GM23338 (cell line): Measurements from ENCODE around the gene ENC1. TPM values are rescaled to one million over a fixed set of nuclear protein-coding genes. Genes with fewer than 3 reads are reported as not detected.

ENCODE experiments used
- ATAC-seq: fragments of 200-7000 bp; cut with Tn5 transposase; 3 replicates; pipeline ENCODE4 v1.9.1; 2020
- DNase-seq: peaks from one replicate; pipeline ENCODE4 v3.0.0-alpha.2; 2015; ENCODE audit warnings: low spot score
- H2AFZ ChIP-seq: fragments of 200-600 bp; sonication (generic); 2 replicates; pipeline ENCODE4 v1.8.0; 2016; ENCODE audit warnings: antibody characterized with exemption, mild to moderate bottlenecking, moderate library complexity
- H3F3A ChIP-seq: fragments of 200-600 bp; sonication (generic); replicated peaks from 2 replicates; pipeline ENCODE4 v1.8.0; 2017; ENCODE audit warnings: antibody characterized with exemption, mixed run types, low read depth
- H3K27ac ChIP-seq: fragments of 200-600 bp; sonication (generic); 2 replicates; pipeline ENCODE4 v1.6.1; 2016; ENCODE audit warnings: low read depth
- H3K27me3 ChIP-seq: fragments of 200-600 bp; sonication (generic); 2 replicates; pipeline ENCODE4 v1.8.0; 2016; ENCODE audit warnings: mild to moderate bottlenecking, mixed run types, moderate library complexity; ENCODE audit not compliant: insufficient read depth
- H3K36me3 ChIP-seq: fragments of 200-600 bp; sonication (generic); 2 replicates; pipeline ENCODE4 v1.8.0; 2016; ENCODE audit warnings: mild to moderate bottlenecking; ENCODE audit not compliant: insufficient read depth
- H3K4me1 ChIP-seq: fragments of 200-600 bp; sonication (generic); 2 replicates; pipeline ENCODE4 v1.8.0; 2016; ENCODE audit warnings: mild to moderate bottlenecking, moderate library complexity; ENCODE audit not compliant: insufficient read depth
- H3K4me2 ChIP-seq: fragments of 200-600 bp; sonication (generic); 2 replicates; pipeline ENCODE4 v1.7.1; 2017; ENCODE audit warnings: mixed run types
- H3K4me3 ChIP-seq: fragments of 200-600 bp; sonication (generic); 2 replicates; pipeline ENCODE4 v1.6.1; 2016; ENCODE audit warnings: mixed run types
- H3K79me2 ChIP-seq: fragments of 200-600 bp; sonication (generic); replicated peaks from 2 replicates; pipeline ENCODE4 v1.8.0; 2017; ENCODE audit warnings: mild to moderate bottlenecking; ENCODE audit not compliant: insufficient read depth
- H3K9me2 ChIP-seq: fragments of 200-600 bp; sonication (generic); 2 replicates; pipeline ENCODE4 v1.8.0; 2017; ENCODE audit not compliant: insufficient read depth
- H4K20me1 ChIP-seq: fragments of 200-600 bp; sonication (generic); replicated peaks from 2 replicates; pipeline ENCODE4 v1.8.0; 2017; ENCODE audit warnings: mild to moderate bottlenecking; ENCODE audit not compliant: insufficient read depth
- H3K27ac Mint-ChIP-seq: 2 replicates; pipeline ENCODE4 v1.8.0; 2020; ENCODE audit warnings: inconsistent platforms, mild to moderate bottlenecking, moderate library complexity, mixed read lengths
- H3K27me3 Mint-ChIP-seq: 3 replicates; pipeline ENCODE4 v1.8.0; 2022; ENCODE audit warnings: low read depth, mild to moderate bottlenecking, moderate library complexity, mixed read lengths, inconsistent platforms; ENCODE audit not compliant: insufficient read depth, poor library complexity
- H3K36me3 Mint-ChIP-seq: 3 replicates; pipeline ENCODE4 v1.8.0; 2021; ENCODE audit warnings: low read depth, mild to moderate bottlenecking, inconsistent platforms, moderate library complexity, mixed read lengths
- H3K4me1 Mint-ChIP-seq: 3 replicates; pipeline ENCODE4 v1.8.0; 2020; ENCODE audit warnings: mild to moderate bottlenecking, inconsistent platforms, mixed read lengths
- H3K4me3 Mint-ChIP-seq: 3 replicates; pipeline ENCODE4 v1.8.0; 2021; ENCODE audit warnings: moderate library complexity, mild to moderate bottlenecking, inconsistent platforms, mixed read lengths
- H3K9me3 Mint-ChIP-seq: 3 replicates; pipeline ENCODE4 v1.8.0; 2020; ENCODE audit warnings: moderate library complexity, mild to moderate bottlenecking, inconsistent platforms, mixed read lengths
- CREB1 ChIP-seq: fragments of 250-450 bp; sonication (Bioruptor Pico); IDR thresholded peaks from 2 replicates; pipeline ENCODE4 v1.5.0; 2020; ENCODE audit warnings: low read depth, mild to moderate bottlenecking, moderate library complexity
- CTCF ChIP-seq, 2 experiments: fragments of 200-600 bp in 1 of 2; sonication (generic) in 1 of 2; conservative IDR thresholded peaks; 2 replicates each; pipeline versions ENCODE4 v1.5.1 to v1.6.1; 2016 to 2017; ENCODE audit warnings: antibody characterized with exemption in 2 of 2, low read depth in 2 of 2, mild to moderate bottlenecking in 2 of 2, moderate library complexity in 1 of 2
- ETS1 ChIP-seq: IDR thresholded peaks from 2 replicates; pipeline ENCODE4 v1.6.1; 2016; ENCODE audit warnings: antibody characterized with exemption
- EZH2 ChIP-seq: fragments of 200-600 bp; sonication (generic); IDR thresholded peaks from one replicate; pipeline ENCODE4 v1.8.0; 2017; ENCODE audit warnings: antibody characterized with exemption, mild to moderate bottlenecking, low read depth; ENCODE audit not compliant: unreplicated experiment
- EZH2phosphoT487 ChIP-seq: fragments of 200-600 bp; sonication (generic); IDR thresholded peaks from one replicate; pipeline ENCODE4 v1.8.1; 2018; ENCODE audit warnings: antibody characterized with exemption; ENCODE audit not compliant: unreplicated experiment
- JUNB ChIP-seq: IDR thresholded peaks from one replicate; pipeline ENCODE4 v1.6.1; 2016; ENCODE audit warnings: antibody characterized with exemption; ENCODE audit not compliant: unreplicated experiment
- NANOG ChIP-seq: IDR thresholded peaks from 2 replicates; pipeline ENCODE4 v1.6.1; 2016; ENCODE audit warnings: antibody characterized with exemption, borderline replicate concordance
- POLR2AphosphoS5 ChIP-seq: IDR thresholded peaks from 2 replicates; pipeline ENCODE4 v1.6.1; 2016; ENCODE audit warnings: antibody characterized with exemption, low read depth
- REST ChIP-seq: IDR thresholded peaks from one replicate; pipeline ENCODE4 v1.6.1; 2018; ENCODE audit warnings: antibody characterized with exemption; ENCODE audit not compliant: unreplicated experiment
- STAT1 ChIP-seq: IDR thresholded peaks from one replicate; pipeline ENCODE4 v1.6.1; 2016; ENCODE audit warnings: antibody characterized with exemption; ENCODE audit not compliant: unreplicated experiment
- ZNF114 ChIP-seq: fragments of 250-450 bp; sonication (Bioruptor Pico); IDR thresholded peaks from 2 replicates; pipeline ENCODE4 v1.5.0; 2020; ENCODE audit warnings: mild to moderate bottlenecking, moderate library complexity
- ZNF331 ChIP-seq: fragments of 250-450 bp; sonication (Bioruptor Pico); IDR thresholded peaks from 2 replicates; pipeline ENCODE4 v1.5.0; 2020; ENCODE audit warnings: low read depth, mild to moderate bottlenecking, moderate library complexity
- ZNF462 ChIP-seq: fragments of 250-450 bp; sonication (Bioruptor Pico); IDR thresholded peaks from 2 replicates; pipeline ENCODE4 v1.5.0; 2020; ENCODE audit warnings: mild to moderate bottlenecking, moderate library complexity
- polyA plus RNA-seq: library from polyadenylated mRNA; unstranded; fragments of >200 nt; fragmentation: Nextera tagmentation; extraction: Ambion mirVana; gene quantifications from 2 replicates; pipeline ENCODE4 v1.2.1, GENCODE V29; 2016
- total RNA-seq: library from RNA; depleted of rRNA; stranded (reverse); fragments of >200 nt; shearing (Covaris generic); gene quantifications from 2 replicates; pipeline ENCODE4 v1.2.3, GENCODE V29; 2014

ENC1 gene
- total and polyA plus RNA-seq, 2 experiments from 2014 or later, result 8.2 to 27.9 TPM

- no peaks in the 10 kb centered on the region for H3K4me1 ChIP-seq
- H3K4me3 Mint-ChIP-seq, result no peak overlapping the region
- no peaks in the 10 kb centered on the region for H3K79me2 ChIP-seq
- no peaks in the 10 kb centered on the region for H3K9me3 Mint-ChIP-seq
- no peaks in the 10 kb centered on the region for H3K36me3 Mint-ChIP-seq
- no peaks in the 10 kb centered on the region for H4K20me1 ChIP-seq
- no peaks in the 10 kb centered on the region for H3K4me1 Mint-ChIP-seq
- no peak overlapping the region for H3K27ac ChIP-seq
- no peaks in the 10 kb centered on the region for H3K36me3 ChIP-seq
- H3K27ac Mint-ChIP-seq, result no peak overlapping the region
- H3K27me3 ChIP-seq, result no peaks in the 10 kb centered on the region
- no peak for ATAC-seq
- no peak for TF ChIP-seq EZH2phosphoT487
- no peak for TF ChIP-seq NANOG
- no peak for TF ChIP-seq ETS1
- no peak for TF ChIP-seq CREB1 (CRISPR knock-in tag)
- no peak for TF ChIP-seq REST
- no peak for TF ChIP-seq EZH2
- TF ChIP-seq JUNB, result no peak
- no peak for TF ChIP-seq CTCF (conservative IDR thresholded peaks at IDR 0.05; ENCODE audit: low read depth in 2 of 2)
- TF ChIP-seq ZNF114 (CRISPR knock-in tag), result no peak
- TF ChIP-seq ZNF462 (CRISPR knock-in tag), result no peak
- TF ChIP-seq STAT1, result no peak
- TF ChIP-seq ZNF331 (CRISPR knock-in tag), result no peak
- no peak for TF ChIP-seq POLR2AphosphoS5
- no peaks in the 10 kb centered on the region; the same call in 1 of the 2 replicates for H3K9me2 ChIP-seq
- H3K4me2 ChIP-seq, result no peak overlapping the region
- no peaks in the 10 kb centered on the region for H3F3A ChIP-seq
- no peak overlapping the region for H3K4me3 ChIP-seq
- no peak for DNase-seq
- peaks cover 7% of the 10 kb centered on the region for H3K27me3 Mint-ChIP-seq
- H2AFZ ChIP-seq, result no peak overlapping the region
Observed at GRCh38 chr5:74608736-74609601, 31.6 kb downstream of the ENC1 start.
